GM12892 (cell line): ENCODE measurements around the gene HAX1.

Experiments
- POLR2A ChIP-seq: IDR thresholded peaks from 2 replicates; pipeline ENCODE4 v1.6.1; 2011; ENCODE audit warnings: low read depth, low read length, control low read depth
- POLR2AphosphoS5 ChIP-seq: IDR thresholded peaks from 2 replicates; pipeline ENCODE4 v1.6.1; 2011; ENCODE audit warnings: low read depth, low read length, control low read depth
- TAF1 ChIP-seq: IDR thresholded peaks from 2 replicates; pipeline ENCODE4 v1.6.1; 2011; ENCODE audit warnings: low read depth, mild to moderate bottlenecking, control low read depth, low read length, borderline replicate concordance

DNA sequence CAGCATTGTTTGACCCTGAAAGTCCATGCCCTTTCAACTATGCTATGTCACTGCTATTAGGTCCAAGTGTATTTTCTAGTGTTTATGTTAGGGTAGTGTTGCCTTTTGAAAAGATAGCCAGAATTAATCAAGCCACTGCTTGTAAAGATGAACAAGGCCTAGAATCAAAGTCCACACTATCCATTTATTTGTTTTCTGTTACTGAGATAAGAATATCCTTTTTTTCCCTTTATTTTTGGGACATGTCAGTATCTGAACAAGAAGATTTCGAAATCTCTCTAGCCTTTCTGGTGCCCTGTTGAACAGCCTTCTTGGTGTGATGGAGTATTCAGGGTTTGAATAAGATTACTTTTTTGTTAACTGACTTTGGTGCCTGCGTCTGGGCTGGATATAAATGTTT, 35.0 kb upstream of the HAX1 start:
- TF ChIP-seq POLR2A = no peak
- TF ChIP-seq POLR2AphosphoS5 = no peak
- no peak for TF ChIP-seq TAF1
